ENCODE data around the gene ZNF540. TPM values are rescaled to one million over a fixed set of nuclear protein-coding genes. Genes with fewer than 3 reads are reported as not detected.

ZNF540 gene
- total RNA-seq, result under 1 TPM; 0.72 to 0.82 TPM

DNA sequence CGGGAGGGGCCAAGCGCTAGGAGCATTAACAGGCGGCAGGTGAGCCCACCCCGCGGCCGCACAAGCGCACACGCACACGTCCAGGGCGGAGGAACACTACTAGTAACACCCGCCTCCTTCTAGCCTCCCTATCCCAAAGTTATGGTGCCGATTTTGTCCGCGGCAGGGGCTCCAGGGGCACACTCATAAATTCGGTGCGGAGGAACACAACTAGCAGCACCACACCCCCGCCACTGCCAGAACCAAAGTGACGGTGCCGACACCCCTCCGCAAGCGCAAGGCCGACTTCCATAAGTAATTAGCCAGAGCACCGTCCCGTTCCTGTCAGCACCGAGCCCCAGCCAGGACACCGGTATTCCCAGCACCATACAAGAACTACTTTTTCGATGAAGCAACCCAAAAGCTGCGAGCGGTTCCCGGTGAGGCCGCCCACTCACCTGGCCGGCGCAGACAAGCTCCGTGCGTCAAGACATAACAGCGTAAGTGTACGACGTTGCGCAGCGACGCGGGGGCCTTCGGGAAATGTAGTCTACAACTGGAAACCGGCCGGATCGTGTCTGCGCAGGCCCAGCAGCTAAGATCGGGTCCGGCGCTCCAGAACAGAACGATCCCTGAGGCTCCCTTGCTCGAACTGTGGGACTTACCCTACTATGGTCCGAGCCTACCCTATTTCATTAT lies at the start of gene ZNF540, which contains the start of gene ZNF571:
Gene ZNF540, plus strand, starts transcription at position 573 of the 678 bp plus-strand sequence. CDS start 3,572 bp downstream, outside the sequence.
Gene ZNF571, minus strand, starts transcription at position 489 of the 678 bp plus-strand sequence. CDS start 8,116 bp downstream, outside the sequence.
- peak; percentile 90 for DNase-seq
- H3K4me1 Mint-ChIP-seq, result peaks cover 21% of the 10 kb centered on the region
- peaks cover 52% of the 10 kb centered on the region for H3K36me3 Mint-ChIP-seq
- H3K4me3 Mint-ChIP-seq, result peak within 1 kb of the TSS; percentile 98
- H3K27ac Mint-ChIP-seq, result peak within 1 kb of the TSS; percentile 99
- H3K9me3 Mint-ChIP-seq, result peaks cover 33% of the 10 kb centered on the region
- H3K27me3 Mint-ChIP-seq, result no peaks in the 10 kb centered on the region

DNA sequence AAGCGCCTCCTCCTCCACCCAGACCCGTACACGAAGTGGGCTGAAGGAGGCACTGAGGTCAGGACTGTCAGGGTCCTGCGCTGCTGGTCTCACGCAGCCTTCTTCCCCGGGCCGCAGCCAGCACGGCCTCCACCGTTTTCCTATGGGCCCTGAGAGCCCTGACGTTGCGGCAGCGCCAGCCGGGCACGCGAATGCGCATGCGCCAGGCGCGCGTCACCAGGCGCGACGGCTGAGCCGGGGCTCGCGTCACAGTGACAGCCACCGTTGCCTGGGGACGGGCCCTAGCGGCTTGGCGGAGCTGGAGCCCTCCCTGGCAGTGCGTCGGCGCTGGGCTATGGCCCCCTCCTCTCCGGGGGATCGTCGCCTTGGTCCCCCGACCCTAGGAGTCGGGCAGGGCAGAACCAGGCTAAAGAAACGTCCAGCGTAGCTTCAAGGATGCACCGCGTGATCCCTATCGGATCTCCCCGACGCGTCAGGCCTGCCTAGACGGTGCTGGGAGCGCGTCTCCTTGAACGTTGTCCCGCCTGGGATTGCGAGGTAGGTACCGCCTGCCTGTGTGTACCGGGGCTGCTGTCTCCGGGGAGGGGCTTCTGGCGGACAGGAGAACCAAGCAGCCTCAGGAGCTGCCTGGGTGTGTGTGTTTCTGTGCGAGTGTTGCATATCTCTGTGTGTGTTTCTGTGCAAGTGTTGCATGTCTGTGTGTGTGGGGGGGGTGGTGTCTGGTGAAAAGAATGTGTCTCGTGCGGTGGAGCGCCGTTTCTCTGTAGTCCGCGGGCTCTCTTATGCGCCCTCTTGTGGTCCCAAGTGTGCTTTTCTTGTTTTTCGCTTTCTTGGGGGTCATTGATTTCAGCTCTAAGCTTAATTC lies 43.3 kb upstream of the ZNF540 start:
- Mint-ChIP-seq H3K27ac (peak overlapping the region; percentile 80), H3K36me3 (peaks cover 50% of the 10 kb centered on the region), H3K9me3 (peaks cover 62% of the 10 kb centered on the region), H3K4me1 (peaks cover 6% of the 10 kb centered on the region), H3K4me3 (peak overlapping the region; percentile 88), H3K27me3 (peaks cover 4% of the 10 kb centered on the region)
- DNase-seq, result peak; percentile 82

DNA sequence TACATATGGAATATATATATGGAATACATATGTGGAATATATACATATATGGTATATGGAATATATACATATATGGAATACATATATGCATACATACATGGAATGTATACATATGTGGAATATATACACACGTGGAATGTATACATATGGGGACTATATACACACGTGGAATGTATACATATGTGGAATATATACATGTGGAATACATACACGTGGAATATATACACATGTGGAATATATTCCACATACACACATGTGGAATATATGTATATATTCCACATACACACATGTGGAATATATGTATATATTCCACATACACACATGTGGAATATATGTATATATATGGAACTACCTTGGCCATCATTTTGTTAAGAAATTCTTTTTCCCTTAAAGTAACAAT lies 31.2 kb upstream of the ZNF540 start:
- peaks cover 72% of the 10 kb centered on the region for H3K9me3 Mint-ChIP-seq
- H3K27me3 Mint-ChIP-seq, result no peaks in the 10 kb centered on the region
- peaks cover 81% of the 10 kb centered on the region for H3K36me3 Mint-ChIP-seq
- H3K27ac Mint-ChIP-seq, result no peak overlapping the region
- no peaks in the 10 kb centered on the region for H3K4me1 Mint-ChIP-seq
- no peak overlapping the region for H3K4me3 Mint-ChIP-seq
- DNase-seq, result no peak

DNA sequence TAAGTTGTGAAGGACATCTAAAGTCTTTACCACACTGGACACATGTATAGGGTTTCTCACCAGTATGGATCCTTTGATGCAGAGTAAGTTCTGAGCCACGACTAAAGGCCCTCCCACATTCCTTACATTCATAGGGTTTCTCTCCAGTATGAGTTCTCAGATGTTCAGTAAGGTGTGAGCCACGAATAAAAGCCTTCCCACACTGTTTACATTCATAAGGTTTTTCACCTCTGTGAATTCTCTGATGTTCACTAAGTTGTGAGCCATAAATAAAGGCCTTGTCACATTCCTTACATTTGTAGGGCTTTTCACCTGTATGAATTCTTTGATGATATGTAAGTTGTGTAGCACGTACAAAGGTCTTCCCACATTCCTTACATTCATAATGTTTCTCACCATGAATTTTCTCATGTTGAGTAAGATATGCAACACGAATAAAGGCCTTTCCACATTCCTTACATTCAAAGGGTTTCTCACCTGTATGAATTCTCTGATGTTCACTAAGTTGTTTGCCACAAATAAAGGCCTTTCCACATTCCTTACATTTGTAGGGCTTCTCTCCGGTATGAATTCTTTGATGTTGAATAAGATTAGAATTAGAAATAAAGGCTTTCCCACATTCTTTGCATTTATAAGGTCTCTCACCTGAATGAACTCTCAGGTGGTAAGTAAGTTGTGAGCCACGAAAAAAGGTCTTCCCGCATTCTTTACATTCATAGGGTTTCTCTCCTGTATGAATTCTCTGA lies 29.9 kb upstream of the ZNF540 start:
- Mint-ChIP-seq H3K4me1 (no peaks in the 10 kb centered on the region), H3K9me3 (peaks cover 72% of the 10 kb centered on the region), H3K4me3 (no peak overlapping the region), H3K36me3 (peaks cover 81% of the 10 kb centered on the region), H3K27ac (no peak overlapping the region), H3K27me3 (no peaks in the 10 kb centered on the region)
- DNase-seq, result no peak

DNA sequence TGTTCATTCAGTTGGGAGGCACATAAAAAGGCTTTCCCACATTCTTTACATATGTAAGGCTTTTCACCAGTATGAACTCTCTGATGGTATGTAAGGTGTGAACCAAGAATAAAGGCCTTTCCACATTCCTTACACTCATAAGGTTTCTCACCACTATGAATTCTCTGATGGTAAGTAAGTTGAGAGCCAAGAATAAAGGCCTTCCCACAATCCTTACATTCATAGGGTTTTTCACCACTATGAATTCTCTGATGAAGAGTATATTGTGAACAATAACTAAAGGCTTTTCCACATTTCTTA lies 29.4 kb upstream of the ZNF540 start:
- H3K27me3 Mint-ChIP-seq, result no peaks in the 10 kb centered on the region
- H3K36me3 Mint-ChIP-seq, result peaks cover 86% of the 10 kb centered on the region
- peaks cover 76% of the 10 kb centered on the region for H3K9me3 Mint-ChIP-seq
- no peak for DNase-seq
- H3K4me3 Mint-ChIP-seq, result no peak overlapping the region
- H3K4me1 Mint-ChIP-seq, result no peaks in the 10 kb centered on the region
- H3K27ac Mint-ChIP-seq, result no peak overlapping the region

DNA sequence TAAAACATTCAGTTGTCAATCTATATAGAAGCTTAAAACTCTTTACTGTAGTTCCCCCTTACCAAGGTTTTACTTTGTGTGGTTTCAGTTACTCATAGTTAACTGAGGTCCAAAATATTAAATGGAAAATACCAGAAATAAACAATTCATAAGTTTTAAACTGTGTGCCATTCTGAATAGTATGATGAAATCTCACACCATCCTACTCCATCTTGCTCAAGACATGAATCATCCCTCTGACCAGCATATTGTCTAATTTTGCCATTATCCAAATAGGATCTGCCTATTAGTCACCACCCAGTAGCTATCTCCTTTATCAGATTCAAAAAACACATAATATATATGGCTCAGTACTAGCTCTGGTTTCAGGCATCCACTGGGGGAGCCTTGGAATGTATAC lies 22.5 kb upstream of the ZNF540 start:
- no peaks in the 10 kb centered on the region for H3K27me3 Mint-ChIP-seq
- peaks cover 57% of the 10 kb centered on the region for H3K9me3 Mint-ChIP-seq
- no peak overlapping the region for H3K4me3 Mint-ChIP-seq
- H3K4me1 Mint-ChIP-seq, result no peaks in the 10 kb centered on the region
- peaks cover 46% of the 10 kb centered on the region for H3K36me3 Mint-ChIP-seq
- DNase-seq, result no peak
- no peak overlapping the region for H3K27ac Mint-ChIP-seq

DNA sequence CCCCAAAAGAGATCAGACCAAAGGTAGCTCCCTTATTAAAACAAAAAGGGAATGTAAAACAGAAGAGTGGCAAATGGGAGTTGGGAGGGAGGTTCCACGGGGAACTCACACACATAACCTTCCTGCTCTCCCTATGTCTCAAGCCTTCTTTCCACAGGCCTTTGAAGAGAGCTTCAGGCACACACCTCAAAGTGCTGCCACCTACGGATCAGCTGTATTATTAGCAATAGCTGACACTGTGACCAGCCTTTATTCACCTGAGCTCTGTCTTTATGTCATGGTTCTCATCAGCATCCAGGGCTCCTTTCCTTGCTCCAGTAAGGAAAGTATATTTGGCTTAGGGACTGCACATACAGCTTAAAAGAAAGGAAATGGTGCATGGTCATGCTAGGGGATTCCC lies 11.3 kb upstream of the ZNF540 start:
- H3K27ac Mint-ChIP-seq, result no peak overlapping the region
- no peaks in the 10 kb centered on the region for H3K4me1 Mint-ChIP-seq
- peaks cover 38% of the 10 kb centered on the region for H3K36me3 Mint-ChIP-seq
- H3K9me3 Mint-ChIP-seq, result peaks cover 49% of the 10 kb centered on the region
- no peak overlapping the region for H3K4me3 Mint-ChIP-seq
- H3K27me3 Mint-ChIP-seq, result no peaks in the 10 kb centered on the region
- DNase-seq, result no peak

DNA sequence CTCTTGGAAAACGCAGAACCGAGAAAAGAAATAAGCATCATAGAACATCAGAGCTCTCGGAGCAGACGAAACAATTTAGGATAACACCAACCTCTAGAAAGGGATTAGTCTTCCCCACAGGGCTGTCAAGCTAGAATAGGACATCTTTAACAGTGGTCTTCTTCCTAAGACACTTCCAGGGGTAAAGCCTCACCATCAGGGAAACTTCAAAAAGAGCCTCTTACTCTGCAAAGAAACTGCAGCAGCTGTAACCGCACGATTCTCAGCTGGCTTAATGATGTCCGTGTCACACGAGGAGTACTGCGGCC lies 726 bp upstream of the ZNF540 start:
- no peak for DNase-seq
- H3K9me3 Mint-ChIP-seq, result peaks cover 34% of the 10 kb centered on the region
- peaks cover 51% of the 10 kb centered on the region for H3K36me3 Mint-ChIP-seq
- peaks cover 21% of the 10 kb centered on the region for H3K4me1 Mint-ChIP-seq
- H3K4me3 Mint-ChIP-seq, result peak overlapping the region; percentile 98
- H3K27ac Mint-ChIP-seq, result peak overlapping the region; percentile 99
- H3K27me3 Mint-ChIP-seq, result no peaks in the 10 kb centered on the region

DNA sequence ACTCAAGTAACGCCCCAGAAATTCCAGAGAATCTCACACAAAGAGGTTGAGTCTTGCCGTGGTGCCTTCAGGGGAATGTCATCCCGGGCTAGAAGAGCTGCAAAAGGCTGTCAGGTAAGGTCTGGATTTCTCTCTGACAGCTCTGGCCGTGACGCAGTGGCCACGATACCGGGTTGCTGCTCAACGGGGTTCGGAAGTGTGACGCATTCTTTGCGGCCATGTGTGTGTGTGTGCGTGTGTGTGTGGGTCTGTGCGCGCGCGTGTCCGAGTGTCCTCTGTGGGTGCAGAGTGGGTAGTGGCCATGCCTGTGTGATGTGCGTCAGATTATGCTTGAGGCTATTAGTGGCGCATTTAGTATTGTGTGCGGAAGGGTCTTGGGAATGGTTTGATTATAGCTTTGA lies 306 bp downstream of the ZNF540 start:
- H3K4me3 Mint-ChIP-seq, result peak overlapping the region; percentile 98
- DNase-seq, result peak; percentile 69
- peaks cover 34% of the 10 kb centered on the region for H3K9me3 Mint-ChIP-seq
- peak overlapping the region; percentile 99 for H3K27ac Mint-ChIP-seq
- no peaks in the 10 kb centered on the region for H3K27me3 Mint-ChIP-seq
- H3K36me3 Mint-ChIP-seq, result peaks cover 54% of the 10 kb centered on the region
- H3K4me1 Mint-ChIP-seq, result peaks cover 21% of the 10 kb centered on the region

DNA sequence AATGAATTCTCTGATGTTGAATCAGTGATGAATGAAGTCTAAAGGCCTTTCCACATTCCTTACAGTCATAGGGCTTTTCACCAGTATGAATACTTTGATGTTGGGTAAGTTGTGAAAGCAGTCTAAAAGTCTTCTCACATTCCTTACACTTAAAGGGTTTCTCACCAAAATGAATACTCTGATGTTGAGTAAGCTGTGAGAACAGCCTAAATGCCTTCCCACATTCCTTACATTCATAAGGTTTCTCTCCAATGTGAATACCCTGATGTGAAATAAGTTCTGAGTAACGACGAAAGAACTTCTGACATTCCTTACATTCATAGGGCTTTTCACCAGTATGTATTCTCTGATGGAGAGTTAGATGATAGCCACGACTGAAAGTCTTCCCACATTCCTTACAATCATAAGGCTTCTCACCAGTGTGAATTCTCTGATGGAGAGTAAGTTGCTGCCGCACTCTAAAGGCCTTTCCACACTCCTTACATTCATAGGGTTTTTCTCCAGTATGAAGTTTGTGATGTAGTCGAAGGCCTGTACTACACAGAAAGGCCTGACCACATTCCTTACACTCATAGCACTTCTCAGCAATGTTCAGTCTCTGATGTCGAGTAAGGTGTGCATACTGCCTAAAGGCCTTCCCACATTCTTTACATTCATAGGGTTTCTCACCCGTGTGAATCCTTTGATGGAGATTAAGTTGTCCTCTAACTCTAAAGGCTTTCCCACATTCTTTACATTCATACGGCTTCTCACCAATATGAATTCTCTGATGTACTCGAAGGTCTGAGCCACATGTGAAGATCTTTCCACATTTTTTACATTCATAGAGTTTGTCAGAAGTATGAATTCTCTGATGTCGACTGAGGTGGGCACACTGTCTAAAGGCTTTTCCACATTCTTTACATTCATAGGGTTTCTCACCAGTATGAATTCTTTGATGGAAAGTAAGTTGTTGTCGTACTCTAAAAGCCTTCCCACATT lies 40.7 kb downstream of the ZNF540 start:
- H3K27me3 Mint-ChIP-seq, result no peaks in the 10 kb centered on the region
- H3K36me3 Mint-ChIP-seq, result peaks cover 61% of the 10 kb centered on the region
- H3K4me1 Mint-ChIP-seq, result no peaks in the 10 kb centered on the region
- H3K9me3 Mint-ChIP-seq, result peaks cover 46% of the 10 kb centered on the region
- H3K27ac Mint-ChIP-seq, result no peak overlapping the region
- no peak for DNase-seq
- no peak overlapping the region for H3K4me3 Mint-ChIP-seq

DNA sequence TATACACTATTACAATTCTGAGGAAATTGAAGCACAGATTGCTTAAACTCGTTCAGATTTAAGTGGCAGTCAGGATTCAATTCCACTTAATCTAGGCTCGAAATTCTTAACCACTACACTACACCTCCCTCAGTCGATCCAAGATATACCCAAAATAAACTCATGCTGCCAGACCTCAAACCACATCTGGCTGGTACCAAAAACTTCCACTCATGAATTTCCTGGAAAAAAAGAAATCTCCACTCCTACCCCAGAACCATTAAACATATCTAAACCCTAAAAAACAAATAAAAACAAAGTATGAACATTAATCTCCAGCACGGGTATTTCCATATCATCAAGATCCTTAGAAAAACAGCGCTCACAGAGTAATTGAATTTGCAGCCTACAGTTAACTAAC lies 59.4 kb downstream of the ZNF540 start:
- DNase-seq, result no peak
- no peaks in the 10 kb centered on the region for H3K27me3 Mint-ChIP-seq
- H3K9me3 Mint-ChIP-seq, result peaks cover 25% of the 10 kb centered on the region
- peak overlapping the region; percentile 96 for H3K27ac Mint-ChIP-seq
- H3K4me3 Mint-ChIP-seq, result peak overlapping the region; percentile 84
- peaks cover 51% of the 10 kb centered on the region for H3K36me3 Mint-ChIP-seq
- peaks cover 34% of the 10 kb centered on the region for H3K4me1 Mint-ChIP-seq

DNA sequence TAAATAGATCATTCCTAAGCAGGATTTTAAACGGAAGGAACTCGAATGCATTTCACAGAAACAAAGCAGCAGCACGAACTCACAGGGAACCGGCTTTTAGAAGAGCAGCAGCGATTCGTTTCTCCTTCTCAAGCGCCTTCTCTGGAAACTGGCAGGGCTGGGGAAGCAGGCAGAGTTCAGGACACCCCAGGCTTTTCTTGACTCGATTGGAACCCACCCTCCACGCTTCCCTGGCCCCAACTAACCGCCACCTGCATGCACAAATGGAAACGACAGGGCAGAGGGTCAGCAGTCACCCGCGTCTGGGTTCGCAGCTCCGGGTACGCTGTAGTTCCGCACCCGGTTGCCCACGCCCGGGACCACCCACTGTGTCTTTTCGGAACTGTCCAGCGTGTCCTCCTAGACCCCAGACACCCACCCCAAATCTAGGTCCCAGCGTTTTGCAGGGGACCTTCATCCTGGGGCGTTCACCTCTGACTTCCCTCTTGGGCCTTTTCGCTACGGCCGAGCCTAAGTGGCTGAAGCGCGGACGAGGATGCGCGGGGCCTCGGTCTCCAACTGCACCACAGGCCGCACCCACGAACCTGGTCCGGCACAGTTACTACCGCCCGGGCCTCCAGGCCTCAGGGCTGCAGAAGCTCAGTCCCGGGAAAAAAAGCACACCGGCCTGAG lies 60.1 kb downstream of the ZNF540 start:
- peak overlapping the region; percentile 84 for H3K4me3 Mint-ChIP-seq
- peak; percentile 40 for DNase-seq
- H3K36me3 Mint-ChIP-seq, result peaks cover 46% of the 10 kb centered on the region
- H3K4me1 Mint-ChIP-seq, result peaks cover 34% of the 10 kb centered on the region
- H3K27me3 Mint-ChIP-seq, result no peaks in the 10 kb centered on the region
- H3K27ac Mint-ChIP-seq, result peak overlapping the region; percentile 96
- H3K9me3 Mint-ChIP-seq, result peaks cover 28% of the 10 kb centered on the region

DNA sequence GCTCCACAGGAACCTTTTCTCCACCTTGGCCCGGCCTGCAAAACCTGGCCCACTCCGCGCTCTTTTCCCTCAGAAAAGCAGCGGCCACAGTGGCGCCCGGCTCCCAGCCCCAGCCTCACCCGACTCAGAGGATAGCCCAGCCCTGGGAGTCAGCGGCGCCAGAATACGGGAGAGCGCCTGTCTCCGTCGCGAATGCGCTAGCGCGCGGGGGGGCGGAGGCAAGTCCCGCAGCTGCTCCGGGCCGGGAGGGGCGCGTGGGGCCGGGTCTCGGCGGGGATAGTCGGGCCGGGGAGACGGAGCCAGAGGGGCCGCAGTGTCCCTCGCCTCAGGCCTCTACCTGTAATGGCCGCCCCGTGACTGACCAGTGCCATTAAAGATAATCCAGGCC lies 60.6 kb downstream of the ZNF540 start, which contains the start of gene ZFP30:
Gene ZFP30, minus strand, starts transcription at position 165 of the 388 bp plus-strand sequence. CDS start 7,643 bp downstream, outside the sequence.
- peaks cover 42% of the 10 kb centered on the region for H3K36me3 Mint-ChIP-seq
- peak; percentile 86 for DNase-seq
- H3K27me3 Mint-ChIP-seq, result no peaks in the 10 kb centered on the region
- H3K27ac Mint-ChIP-seq, result peak within 1 kb of the TSS; percentile 96
- H3K4me1 Mint-ChIP-seq, result peaks cover 34% of the 10 kb centered on the region
- H3K4me3 Mint-ChIP-seq, result peak within 1 kb of the TSS; percentile 84
- peaks cover 28% of the 10 kb centered on the region for H3K9me3 Mint-ChIP-seq
